K562 (cell line): Measurements from ENCODE around the gene BAIAP2. TPM values are rescaled to one million over a fixed set of nuclear protein-coding genes. Genes with fewer than 3 reads are reported as not detected.

Experiments used
- ERF ChIP-seq: fragments of 450-650 bp; formaldehyde crosslinking; IDR thresholded peaks from 2 replicates; pipeline ENCODE4 v1.4.0; 2020; ENCODE audit warnings: mild to moderate bottlenecking, mixed read lengths
- PKNOX1 ChIP-seq: fragments of 450-650 bp; IDR thresholded peaks from 2 replicates; pipeline ENCODE4 v1.6.1; 2016
- POLR2A ChIP-seq: fragments of 450-650 bp; conservative IDR thresholded peaks from 2 replicates; pipeline ENCODE4 v1.6.1; 2016
- POU5F1 ChIP-seq: fragments of 150-350 bp; IDR thresholded peaks from 2 replicates; pipeline ENCODE4 v1.6.1; 2014; ENCODE audit warnings: borderline replicate concordance, low read length, low read depth, mild to moderate bottlenecking; ENCODE audit not compliant: partially characterized antibody
- RERE ChIP-seq: sonication (generic); formaldehyde crosslinking; IDR thresholded peaks from 2 replicates; pipeline ENCODE4 v1.8.0; 2023; ENCODE audit warnings: missing genetic modification reagents, mild to moderate bottlenecking, borderline replicate concordance
- SRSF9 ChIP-seq: fragments of 200-400 bp; formaldehyde crosslinking; IDR thresholded peaks from 2 replicates; pipeline ENCODE4 v1.6.1; 2017; ENCODE audit warnings: low read depth, low read length, borderline replicate concordance
- TARDBP ChIP-seq: fragments of 450-650 bp; IDR thresholded peaks from 2 replicates; pipeline ENCODE4 v1.6.1; 2016
- USF1 ChIP-seq: sonication (generic); formaldehyde crosslinking; IDR thresholded peaks from 2 replicates; pipeline ENCODE4 v1.9.0; 2022; ENCODE audit warnings: mild to moderate bottlenecking, missing genetic modification reagents
- USF2 ChIP-seq: sonication (generic); formaldehyde crosslinking; IDR thresholded peaks from 2 replicates; pipeline ENCODE4 v1.5.0; 2020; ENCODE audit warnings: missing genetic modification reagents
- ZKSCAN3 ChIP-seq: fragments of 250-450 bp; sonication (Bioruptor Pico); IDR thresholded peaks from 2 replicates; pipeline ENCODE4 v1.4.0; 2020
- polyA plus RNA-seq, 8 experiments: library from polyadenylated mRNA; depleted of rRNA in 4 of 8; stranded (reverse) in 5 of 8; unstranded in 3 of 8; fragments of >200 nt; fragmentation: Nextera tagmentation in 2 of 8; fragmentation: Illumina TruSeq in 1 of 8; extraction: Ambion mirVana in 2 of 8; extraction: Trizol in 1 of 8; gene quantifications; 2 replicates each; pipeline versions ENCODE4 v1.2.1 to v1.2.3, GENCODE V29; 2011 to 2014; ENCODE audit warnings: inconsistent platforms in 1 of 8, missing spikeins in 1 of 8
- total RNA-seq, 7 experiments: library from RNA; depleted of rRNA in 6 of 7; stranded (reverse); fragments of >200 nt in 6 of 7; fragmentation: Illumina TruSeq in 2 of 7; extraction: Trizol in 2 of 7; gene quantifications; 2 replicates each; pipeline versions ENCODE4 v1.2.1 to v1.2.3, GENCODE V29; 2011 to 2021; ENCODE audit warnings: low replicate concordance in 1 of 7
- TF ChIP-seq, protein P1 (sequence below): sonication (generic); formaldehyde crosslinking; IDR thresholded peaks from 2 replicates; pipeline ENCODE4 v1.9.0; 2022; ENCODE audit warnings: mild to moderate bottlenecking, missing genetic modification reagents

The BAIAP2 gene
- total and polyA plus RNA-seq, 9 of the 15 experiments (the other 6 are each of a cell fraction or from before 2014, with no cell fraction given): 2.3 to 51.6 (median 18.4) TPM

DNA sequence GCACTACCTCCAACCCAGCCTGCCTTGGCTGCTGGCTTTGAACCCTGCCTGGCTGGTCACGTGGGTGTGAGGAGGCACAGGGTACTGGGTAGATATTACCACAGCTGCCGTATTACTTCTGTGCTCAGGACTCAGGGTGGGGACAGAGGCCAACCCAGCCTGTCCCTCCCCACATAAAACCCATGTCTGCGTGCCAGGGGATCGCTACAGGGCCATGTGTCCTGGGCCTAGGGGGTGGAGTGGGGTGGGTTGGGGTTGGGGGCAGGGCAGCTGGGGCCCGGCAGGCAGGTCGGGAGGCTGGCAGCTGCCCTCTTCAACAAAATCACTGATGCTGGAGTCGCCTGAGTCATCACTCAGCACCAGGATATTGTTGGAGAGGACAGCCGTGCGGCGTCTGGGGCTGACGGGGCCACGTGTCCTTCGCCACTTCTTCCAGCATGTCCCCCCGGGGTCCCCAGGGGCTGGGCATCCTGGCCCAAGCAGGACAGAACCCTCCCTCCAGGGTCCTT lies 90.7 kb downstream of the BAIAP2 start (continued):
- TF ChIP-seq RERE (CRISPR knock-in tag) (no peak), ZKSCAN3 (CRISPR knock-in tag) (no peak), SRSF9 (no peak), USF2 (CRISPR knock-in tag) (peak; percentile 26; the same call in 1 of the 2 replicates), PKNOX1 (no peak), TARDBP (no peak), USF1 (CRISPR knock-in tag) (peak; percentile 19; the same call in 1 of the 2 replicates), POU5F1 (no peak), ERF (CRISPR knock-in tag) (no peak), POLR2A (no peak)
- TF ChIP-seq, protein P1, sequence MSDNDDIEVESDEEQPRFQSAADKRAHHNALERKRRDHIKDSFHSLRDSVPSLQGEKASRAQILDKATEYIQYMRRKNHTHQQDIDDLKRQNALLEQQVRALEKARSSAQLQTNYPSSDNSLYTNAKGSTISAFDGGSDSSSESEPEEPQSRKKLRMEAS (CRISPR knock-in tag): 0 out of 2 replicates have a peak, but pooled peaks have one; percentile 32
- TF ChIP-seq, all 486 proteins: peak for 3
